GM12873 (cell line): ENCODE data around the gene KXD1.

Source experiments
- CTCF ChIP-seq: IDR thresholded peaks from 2 replicates; pipeline ENCODE4 v1.5.1; 2012; ENCODE audit warnings: low read depth, mild to moderate bottlenecking, moderate library complexity, low read length, control low read depth; ENCODE audit not compliant: insufficient read depth; ENCODE audit errors: missing control alignments

The KXD1 gene

GRCh38 chr19:18587962-18588610 lies 30.4 kb downstream of the KXD1 start:
- no peak for TF ChIP-seq CTCF

- TF ChIP-seq CTCF, result peak; percentile 83
These were observed 31.1 kb downstream of the KXD1 start, which contains the start of gene REX1BD for GRCh38 chr19:18588611-18589379. TSS of gene REX1BD (plus strand) at chr19:18588798. CDS start at chr19:18588802, 4 bp downstream.

DNA sequence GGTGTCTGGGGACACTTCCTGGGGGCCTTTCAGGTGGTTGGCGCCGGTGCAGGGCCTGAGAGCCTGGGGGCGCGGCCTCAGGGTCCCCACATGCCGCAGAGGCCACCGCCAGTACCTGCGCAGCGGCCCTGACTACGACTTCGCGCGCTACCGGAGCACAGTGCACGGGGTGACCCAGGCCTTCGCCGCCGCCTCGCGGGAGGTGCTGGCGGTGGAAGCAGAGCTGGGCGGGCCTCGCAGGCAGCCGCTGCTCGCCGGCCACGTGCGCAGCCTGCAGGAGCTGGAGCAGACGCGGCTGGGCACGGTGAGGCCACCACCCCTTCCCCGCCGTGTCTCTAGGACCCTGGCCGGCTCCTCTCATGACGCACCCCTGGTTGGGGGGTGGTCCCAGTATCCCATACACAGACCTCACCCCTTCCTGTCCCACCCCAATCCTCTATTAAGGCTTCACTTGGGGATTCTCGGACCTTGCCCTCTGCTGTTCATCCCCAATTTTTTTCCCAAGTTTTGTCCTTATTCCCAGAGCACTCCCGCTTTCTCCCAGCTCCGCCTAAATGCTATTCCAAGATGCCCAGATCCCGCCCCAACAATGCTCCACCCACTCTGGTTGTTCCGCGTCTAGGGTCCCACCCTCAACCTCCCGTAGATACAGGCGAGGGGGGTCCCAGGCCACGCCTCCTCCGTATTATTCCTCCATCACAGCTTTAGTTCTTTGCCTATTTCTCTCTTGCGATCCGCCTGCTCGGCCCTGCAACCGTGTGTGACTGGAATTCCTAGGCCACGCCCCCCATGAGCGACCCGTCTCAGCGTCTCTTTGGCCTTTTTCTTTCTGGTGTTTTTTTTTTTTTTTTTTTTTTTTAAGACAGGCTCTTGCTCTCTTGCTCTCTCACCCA lies 32.0 kb downstream of the KXD1 start:
- TF ChIP-seq CTCF, result peak; percentile 21

GRCh38 chr19:18590273-18591272 lies 32.9 kb downstream of the KXD1 start:
- no peak for TF ChIP-seq CTCF

DNA sequence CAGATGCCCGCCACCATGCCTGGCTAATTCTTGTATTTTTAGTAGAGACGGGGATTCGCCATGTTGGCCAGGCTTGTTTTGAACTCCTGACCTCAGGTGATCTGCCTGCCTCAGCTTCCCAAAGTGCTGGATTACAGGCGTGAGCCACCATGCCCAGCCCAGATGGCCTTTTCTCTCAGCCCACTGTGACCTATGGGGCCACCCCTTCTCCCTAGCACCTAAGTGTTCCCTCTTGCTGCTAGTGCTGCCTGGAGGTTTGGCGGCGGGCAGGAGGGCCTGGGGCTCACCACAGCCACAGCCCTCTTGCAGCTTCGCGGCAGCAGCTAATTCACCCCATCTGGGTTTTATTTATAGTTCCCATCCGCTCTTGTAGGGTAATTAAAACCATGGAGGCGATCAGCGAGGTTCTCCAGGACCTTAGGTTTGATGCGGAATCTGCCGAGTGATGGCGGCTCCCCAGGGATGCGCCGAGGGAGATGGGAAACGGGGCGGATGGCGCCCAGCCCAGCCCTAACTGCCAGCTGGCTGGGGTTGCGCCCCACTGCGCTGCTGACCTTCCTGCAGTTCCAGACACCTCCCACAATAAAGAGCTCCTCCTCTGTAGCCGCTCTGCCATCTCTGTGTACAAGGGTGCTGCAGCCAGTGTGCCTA lies 34.2 kb downstream of the KXD1 start:
- no peak for TF ChIP-seq CTCF

GRCh38 chr19:18593367-18594095 lies 35.9 kb downstream of the KXD1 start:
- TF ChIP-seq CTCF, result no peak
